ENCODE measurements around the gene PER2.

- TF ChIP-seq CTCF (IDR thresholded peaks at IDR 0.05) (no peak), EP300 (IDR thresholded peaks at IDR 0.05) (no peak), POLR2A (IDR thresholded peaks at IDR 0.05) (no peak)
Measured at GRCh38 chr2:238272156-238272555, 16.3 kb downstream of the PER2 start.
